GM12878 (cell line): ENCODE results near the gene FANCC. TPM values are rescaled to one million over a fixed set of nuclear protein-coding genes. Genes with fewer than 3 reads are reported as not detected.

ENCODE experiments used
- JUNB ChIP-seq: IDR thresholded peaks from 2 replicates; pipeline ENCODE4 v1.6.1; 2016; ENCODE audit warnings: antibody characterized with exemption, mild to moderate bottlenecking
- ZSCAN29 ChIP-seq: fragments of 450-650 bp; IDR thresholded peaks from 2 replicates; pipeline ENCODE4 v1.6.1; 2017; ENCODE audit warnings: mild to moderate bottlenecking, moderate library complexity
- polyA plus RNA-seq, 11 experiments: library from polyadenylated mRNA; depleted of rRNA in 4 of 11; unstranded in 6 of 11; stranded (reverse) in 5 of 11; fragments of >200 nt; fragmentation: Nextera tagmentation in 4 of 11; fragmentation: Illumina TruSeq in 1 of 11; extraction: Ambion mirVana in 4 of 11; extraction: Trizol in 1 of 11; gene quantifications; 1 replicate in 1 of 11; 2 replicates in 10 of 11; pipeline versions ENCODE4 v1.2.1 to v1.2.3, GENCODE V29; 2011 to 2016; ENCODE audit warnings: inconsistent platforms in 2 of 11, missing spikeins in 2 of 11, low read depth in 1 of 11
- total RNA-seq, 4 experiments: library from RNA; depleted of rRNA in 3 of 4; stranded (reverse); fragments of >200 nt in 3 of 4; fragmentation: Illumina TruSeq in 1 of 4; extraction: Trizol in 1 of 4; gene quantifications; 2 replicates each; pipeline versions ENCODE4 v1.2.1 to v1.2.3, GENCODE V29; 2013 to 2021
- TF ChIP-seq, protein P1 (sequence below): IDR thresholded peaks from 2 replicates; pipeline ENCODE4 v1.6.1; 2012; ENCODE audit warnings: mild to moderate bottlenecking, low read depth, low read length
- TF ChIP-seq, protein P2 (sequence below): IDR thresholded peaks from 2 replicates; pipeline ENCODE4 v1.6.1; 2011; ENCODE audit warnings: low read depth, low read length, improper control_type of control experiment, borderline replicate concordance
- TF ChIP-seq, protein P3 (sequence below): fragments of 450-650 bp; IDR thresholded peaks from 2 replicates; pipeline ENCODE4 v1.6.1; 2017; ENCODE audit warnings: mild to moderate bottlenecking, low read depth, inconsistent platforms; ENCODE audit not compliant: poor library complexity, severe bottlenecking

Gene FANCC
- total and polyA plus RNA-seq, 10 of the 15 experiments (the other 5 are each of a cell fraction or from before 2014, with no cell fraction given): 1.2 to 16.8 (median 10.5) TPM

DNA sequence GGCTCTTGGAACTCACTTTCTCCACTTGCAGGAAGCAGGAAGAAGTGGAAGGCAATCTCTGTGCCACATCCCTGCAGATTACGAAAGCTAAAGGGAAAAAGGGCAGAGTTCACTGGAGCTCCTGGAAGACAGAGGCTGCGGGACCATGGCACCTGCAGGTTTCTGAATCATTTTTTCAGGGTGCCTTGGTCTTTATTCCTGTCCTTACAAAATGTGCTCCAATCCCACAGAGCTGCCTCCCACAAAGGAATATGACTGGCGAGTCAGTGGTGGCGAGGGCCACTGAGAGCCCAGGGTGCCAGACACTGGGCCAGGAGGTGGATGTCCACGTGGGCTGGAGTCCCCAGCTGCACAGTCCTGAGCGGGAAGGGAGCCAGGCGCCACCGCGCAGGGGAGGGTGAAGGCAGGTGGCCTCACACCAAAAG, 183.0 kb downstream of the FANCC start (continued):
- TF ChIP-seq, protein P1, sequence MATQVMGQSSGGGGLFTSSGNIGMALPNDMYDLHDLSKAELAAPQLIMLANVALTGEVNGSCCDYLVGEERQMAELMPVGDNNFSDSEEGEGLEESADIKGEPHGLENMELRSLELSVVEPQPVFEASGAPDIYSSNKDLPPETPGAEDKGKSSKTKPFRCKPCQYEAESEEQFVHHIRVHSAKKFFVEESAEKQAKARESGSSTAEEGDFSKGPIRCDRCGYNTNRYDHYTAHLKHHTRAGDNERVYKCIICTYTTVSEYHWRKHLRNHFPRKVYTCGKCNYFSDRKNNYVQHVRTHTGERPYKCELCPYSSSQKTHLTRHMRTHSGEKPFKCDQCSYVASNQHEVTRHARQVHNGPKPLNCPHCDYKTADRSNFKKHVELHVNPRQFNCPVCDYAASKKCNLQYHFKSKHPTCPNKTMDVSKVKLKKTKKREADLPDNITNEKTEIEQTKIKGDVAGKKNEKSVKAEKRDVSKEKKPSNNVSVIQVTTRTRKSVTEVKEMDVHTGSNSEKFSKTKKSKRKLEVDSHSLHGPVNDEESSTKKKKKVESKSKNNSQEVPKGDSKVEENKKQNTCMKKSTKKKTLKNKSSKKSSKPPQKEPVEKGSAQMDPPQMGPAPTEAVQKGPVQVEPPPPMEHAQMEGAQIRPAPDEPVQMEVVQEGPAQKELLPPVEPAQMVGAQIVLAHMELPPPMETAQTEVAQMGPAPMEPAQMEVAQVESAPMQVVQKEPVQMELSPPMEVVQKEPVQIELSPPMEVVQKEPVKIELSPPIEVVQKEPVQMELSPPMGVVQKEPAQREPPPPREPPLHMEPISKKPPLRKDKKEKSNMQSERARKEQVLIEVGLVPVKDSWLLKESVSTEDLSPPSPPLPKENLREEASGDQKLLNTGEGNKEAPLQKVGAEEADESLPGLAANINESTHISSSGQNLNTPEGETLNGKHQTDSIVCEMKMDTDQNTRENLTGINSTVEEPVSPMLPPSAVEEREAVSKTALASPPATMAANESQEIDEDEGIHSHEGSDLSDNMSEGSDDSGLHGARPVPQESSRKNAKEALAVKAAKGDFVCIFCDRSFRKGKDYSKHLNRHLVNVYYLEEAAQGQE: no peak
- TF ChIP-seq ZSCAN29 (no peak), JUNB (no peak)
- TF ChIP-seq, protein P2, sequence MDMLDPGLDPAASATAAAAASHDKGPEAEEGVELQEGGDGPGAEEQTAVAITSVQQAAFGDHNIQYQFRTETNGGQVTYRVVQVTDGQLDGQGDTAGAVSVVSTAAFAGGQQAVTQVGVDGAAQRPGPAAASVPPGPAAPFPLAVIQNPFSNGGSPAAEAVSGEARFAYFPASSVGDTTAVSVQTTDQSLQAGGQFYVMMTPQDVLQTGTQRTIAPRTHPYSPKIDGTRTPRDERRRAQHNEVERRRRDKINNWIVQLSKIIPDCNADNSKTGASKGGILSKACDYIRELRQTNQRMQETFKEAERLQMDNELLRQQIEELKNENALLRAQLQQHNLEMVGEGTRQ: no peak
- TF ChIP-seq, protein P3, sequence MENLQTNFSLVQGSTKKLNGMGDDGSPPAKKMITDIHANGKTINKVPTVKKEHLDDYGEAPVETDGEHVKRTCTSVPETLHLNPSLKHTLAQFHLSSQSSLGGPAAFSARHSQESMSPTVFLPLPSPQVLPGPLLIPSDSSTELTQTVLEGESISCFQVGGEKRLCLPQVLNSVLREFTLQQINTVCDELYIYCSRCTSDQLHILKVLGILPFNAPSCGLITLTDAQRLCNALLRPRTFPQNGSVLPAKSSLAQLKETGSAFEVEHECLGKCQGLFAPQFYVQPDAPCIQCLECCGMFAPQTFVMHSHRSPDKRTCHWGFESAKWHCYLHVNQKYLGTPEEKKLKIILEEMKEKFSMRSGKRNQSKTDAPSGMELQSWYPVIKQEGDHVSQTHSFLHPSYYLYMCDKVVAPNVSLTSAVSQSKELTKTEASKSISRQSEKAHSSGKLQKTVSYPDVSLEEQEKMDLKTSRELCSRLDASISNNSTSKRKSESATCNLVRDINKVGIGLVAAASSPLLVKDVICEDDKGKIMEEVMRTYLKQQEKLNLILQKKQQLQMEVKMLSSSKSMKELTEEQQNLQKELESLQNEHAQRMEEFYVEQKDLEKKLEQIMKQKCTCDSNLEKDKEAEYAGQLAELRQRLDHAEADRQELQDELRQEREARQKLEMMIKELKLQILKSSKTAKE: no peak
